ENCODE data around the gene EXD3.

EXD3 gene

DNA sequence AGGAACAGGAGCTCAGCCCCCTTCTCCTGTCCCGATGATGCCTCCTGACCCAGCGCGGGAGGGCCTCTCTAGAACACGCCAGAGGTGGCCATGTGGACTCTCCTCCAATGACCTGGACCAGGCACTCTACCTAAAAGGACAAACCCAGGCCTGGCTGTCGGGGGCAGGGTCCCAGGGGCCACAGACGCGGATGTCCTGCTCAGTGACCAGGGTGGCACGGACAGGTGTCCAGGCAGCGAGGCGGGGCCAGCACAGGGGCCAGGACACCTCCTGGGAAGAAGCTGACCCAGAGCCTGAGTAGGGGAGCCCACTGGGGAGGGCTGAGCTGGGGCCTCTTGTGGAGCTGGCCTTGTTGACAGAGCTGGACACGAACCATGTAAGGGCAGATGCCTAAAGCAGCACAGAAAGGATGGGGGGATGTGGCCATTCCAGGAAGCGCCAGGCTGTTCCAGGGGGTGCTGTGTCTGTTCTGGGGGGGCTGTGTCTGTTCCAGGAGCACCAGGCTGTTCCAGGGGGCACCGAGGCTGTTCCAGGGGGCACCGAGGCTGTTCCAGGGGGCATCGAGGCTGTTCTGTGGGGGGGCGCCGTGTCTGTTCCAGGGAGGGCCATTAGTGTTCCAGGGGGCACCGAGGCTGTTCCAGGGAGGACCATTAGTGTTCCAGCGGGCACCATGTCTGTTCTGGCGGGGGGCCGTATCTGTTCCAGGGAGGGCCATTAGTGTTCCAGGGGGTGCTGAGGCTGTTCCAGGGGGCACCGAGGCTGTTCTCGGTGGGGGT, 30.5 kb downstream of the EXD3 start:
- H3K27ac ChIP-seq = no peak overlapping the region
- H3K9me3 ChIP-seq (ENCODE audit: severe bottlenecking) = no peaks in the 10 kb centered on the region
- no peaks in the 10 kb centered on the region for H3K36me3 ChIP-seq
- no peak for DNase-seq
- TF ChIP-seq, protein P1, sequence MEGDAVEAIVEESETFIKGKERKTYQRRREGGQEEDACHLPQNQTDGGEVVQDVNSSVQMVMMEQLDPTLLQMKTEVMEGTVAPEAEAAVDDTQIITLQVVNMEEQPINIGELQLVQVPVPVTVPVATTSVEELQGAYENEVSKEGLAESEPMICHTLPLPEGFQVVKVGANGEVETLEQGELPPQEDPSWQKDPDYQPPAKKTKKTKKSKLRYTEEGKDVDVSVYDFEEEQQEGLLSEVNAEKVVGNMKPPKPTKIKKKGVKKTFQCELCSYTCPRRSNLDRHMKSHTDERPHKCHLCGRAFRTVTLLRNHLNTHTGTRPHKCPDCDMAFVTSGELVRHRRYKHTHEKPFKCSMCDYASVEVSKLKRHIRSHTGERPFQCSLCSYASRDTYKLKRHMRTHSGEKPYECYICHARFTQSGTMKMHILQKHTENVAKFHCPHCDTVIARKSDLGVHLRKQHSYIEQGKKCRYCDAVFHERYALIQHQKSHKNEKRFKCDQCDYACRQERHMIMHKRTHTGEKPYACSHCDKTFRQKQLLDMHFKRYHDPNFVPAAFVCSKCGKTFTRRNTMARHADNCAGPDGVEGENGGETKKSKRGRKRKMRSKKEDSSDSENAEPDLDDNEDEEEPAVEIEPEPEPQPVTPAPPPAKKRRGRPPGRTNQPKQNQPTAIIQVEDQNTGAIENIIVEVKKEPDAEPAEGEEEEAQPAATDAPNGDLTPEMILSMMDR (IDR thresholded peaks at IDR 0.05; ENCODE audit: low read depth, low read length) = no peak
- no peaks in the 10 kb centered on the region for H3K27me3 ChIP-seq (ENCODE audit: insufficient read depth, low read depth, severe bottlenecking)
- H3K4me3 ChIP-seq (ENCODE audit: low read depth, low read length) = no peak overlapping the region

DNA sequence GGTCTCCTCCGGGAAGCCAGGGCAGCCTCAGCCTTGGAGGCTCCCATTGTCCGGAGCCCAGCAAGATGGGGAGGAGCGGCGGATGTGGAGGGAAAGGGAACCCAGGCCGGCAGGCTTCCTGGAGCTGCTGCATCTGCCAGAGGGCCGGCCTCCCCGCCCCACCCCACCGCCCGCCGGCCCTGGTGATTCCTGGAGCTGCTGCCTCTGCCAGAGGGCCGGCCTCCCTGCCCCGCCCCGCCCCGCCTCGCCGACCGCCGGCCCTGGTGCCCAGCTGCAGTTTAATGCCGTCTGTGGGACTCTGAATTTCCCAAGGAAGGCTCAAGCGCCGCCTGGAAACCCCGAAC, 31.6 kb downstream of the EXD3 start:
- TF ChIP-seq, protein P1 (IDR thresholded peaks at IDR 0.05; ENCODE audit: low read depth, low read length) = no peak
- H3K27ac ChIP-seq = no peak overlapping the region
- no peak for DNase-seq
- H3K27me3 ChIP-seq (ENCODE audit: insufficient read depth, low read depth, severe bottlenecking) = no peaks in the 10 kb centered on the region
- H3K9me3 ChIP-seq (ENCODE audit: severe bottlenecking) = no peaks in the 10 kb centered on the region
- H3K36me3 ChIP-seq = no peaks in the 10 kb centered on the region
- no peak overlapping the region for H3K4me3 ChIP-seq (ENCODE audit: low read depth, low read length)

DNA sequence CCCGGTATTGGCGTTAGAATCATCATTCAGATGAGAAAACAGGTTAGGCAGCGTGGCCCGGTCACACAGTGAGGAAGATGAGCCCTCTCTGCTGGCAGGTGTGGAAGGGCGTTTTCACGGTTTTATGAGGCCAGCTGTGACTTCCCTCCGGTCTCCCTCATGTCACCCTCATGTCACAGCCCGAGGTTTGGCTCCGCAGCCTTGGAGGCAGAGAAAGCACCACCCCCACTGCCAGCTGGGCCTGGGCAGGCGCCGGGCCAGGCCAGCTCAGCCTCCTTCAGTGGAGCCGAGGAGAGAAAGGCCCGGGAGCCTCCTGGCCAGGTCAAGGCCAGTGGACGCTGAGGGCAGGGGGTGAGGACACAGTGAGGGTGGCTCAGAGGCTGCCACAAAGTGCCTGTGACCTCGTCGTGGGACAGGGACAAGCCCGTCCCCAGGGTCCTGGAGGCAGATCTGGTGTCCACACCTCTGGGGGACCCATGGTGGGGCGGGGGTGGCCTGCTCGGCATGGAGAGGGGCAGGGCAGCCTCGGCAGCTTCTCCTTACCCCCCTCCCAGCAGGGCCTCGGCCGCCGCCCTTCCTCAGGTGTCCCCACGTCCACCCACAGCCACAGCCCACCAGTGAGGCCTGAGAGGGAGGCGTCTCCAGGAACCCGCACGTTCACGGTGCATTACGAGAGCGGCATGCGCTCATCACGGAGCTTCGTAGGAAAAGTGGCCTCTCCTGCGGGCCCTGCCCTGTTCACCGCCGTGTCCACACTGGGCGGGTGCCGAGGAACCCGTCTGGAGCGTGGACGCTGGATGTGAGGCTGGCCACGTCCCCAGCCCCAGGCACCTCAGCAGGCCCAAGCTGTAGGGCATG, 32.2 kb downstream of the EXD3 start:
- Histone ChIP-seq H3K36me3 (no peaks in the 10 kb centered on the region), H3K27ac (no peak overlapping the region), H3K9me3 (ENCODE audit: severe bottlenecking) (no peaks in the 10 kb centered on the region), H3K27me3 (ENCODE audit: insufficient read depth, low read depth, severe bottlenecking) (no peaks in the 10 kb centered on the region), H3K4me3 (ENCODE audit: low read depth, low read length) (no peak overlapping the region)
- peak; percentile 26 for DNase-seq
- TF ChIP-seq, protein P1 (IDR thresholded peaks at IDR 0.05; ENCODE audit: low read depth, low read length) = no peak

DNA sequence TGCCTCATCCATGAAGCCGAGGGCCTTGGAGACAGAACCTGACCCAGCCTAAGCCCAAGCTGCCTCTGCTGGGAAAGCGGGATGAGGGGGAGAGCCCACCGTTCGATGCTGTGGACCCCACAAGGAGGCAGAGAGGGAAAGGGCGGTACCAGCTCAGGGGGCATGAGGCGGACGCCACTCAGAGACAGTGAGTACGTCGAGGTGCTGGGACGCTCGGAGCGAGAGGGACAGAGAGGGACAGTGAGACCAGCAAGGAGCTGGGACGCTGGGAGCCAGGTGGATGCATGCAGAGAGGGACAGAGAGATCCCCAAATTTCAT, 33.6 kb downstream of the EXD3 start:
- no peak overlapping the region for H3K27ac ChIP-seq
- TF ChIP-seq, protein P1 (IDR thresholded peaks at IDR 0.05; ENCODE audit: low read depth, low read length) = no peak
- H3K36me3 ChIP-seq = no peaks in the 10 kb centered on the region
- no peaks in the 10 kb centered on the region for H3K9me3 ChIP-seq (ENCODE audit: severe bottlenecking)
- no peaks in the 10 kb centered on the region for H3K27me3 ChIP-seq (ENCODE audit: insufficient read depth, low read depth, severe bottlenecking)
- no peak overlapping the region for H3K4me3 ChIP-seq (ENCODE audit: low read depth, low read length)
- DNase-seq = no peak

DNA sequence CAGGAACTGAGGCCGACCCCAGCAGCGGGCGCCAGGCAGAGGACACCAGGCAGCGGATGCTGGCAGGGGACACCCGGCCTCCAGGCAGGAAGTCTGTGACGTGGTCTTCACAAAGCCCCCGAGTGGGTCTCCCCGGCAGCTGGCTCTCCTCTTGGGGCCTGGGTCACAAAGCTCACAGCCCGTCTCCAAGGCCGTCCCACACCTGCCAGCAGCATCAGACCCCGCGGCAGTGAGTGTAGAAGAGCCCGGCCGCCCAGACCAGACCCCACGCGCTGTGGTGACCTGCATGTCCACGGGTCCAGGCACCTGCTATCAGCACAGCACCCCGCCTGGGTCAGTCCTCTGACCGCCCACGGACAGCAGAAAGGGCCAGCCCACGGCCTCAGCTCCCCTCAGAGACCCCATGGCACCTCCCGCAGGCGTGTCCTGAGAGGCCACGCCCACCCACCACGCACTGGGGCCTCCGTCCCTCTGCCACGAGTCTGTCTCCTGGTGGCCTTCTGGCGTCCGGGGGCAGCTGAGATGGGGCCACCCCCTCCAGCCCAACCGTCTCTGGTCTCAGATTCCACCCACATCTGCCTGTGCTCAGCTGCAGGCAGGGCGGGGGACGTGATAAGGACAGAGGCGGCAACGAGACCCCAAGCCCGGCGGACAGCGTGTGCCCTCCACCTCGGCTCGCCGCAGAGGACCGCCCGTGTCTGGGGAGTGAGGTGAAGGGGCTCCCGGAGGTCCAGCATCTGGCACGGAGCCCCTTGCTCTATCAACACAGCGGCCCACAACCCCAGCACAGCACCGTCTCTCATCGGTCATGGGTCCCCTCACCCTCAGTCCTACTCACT, 34.2 kb downstream of the EXD3 start:
- no peak overlapping the region for H3K4me3 ChIP-seq (ENCODE audit: low read depth, low read length)
- TF ChIP-seq, protein P1 (IDR thresholded peaks at IDR 0.05; ENCODE audit: low read depth, low read length) = no peak
- H3K9me3 ChIP-seq (ENCODE audit: severe bottlenecking) = no peaks in the 10 kb centered on the region

More for the DNA sequence above, 34.2 kb downstream of the EXD3 start:
- DNase-seq = no peak
- no peaks in the 10 kb centered on the region for H3K27me3 ChIP-seq (ENCODE audit: insufficient read depth, low read depth, severe bottlenecking)
- no peak overlapping the region for H3K27ac ChIP-seq
- no peaks in the 10 kb centered on the region for H3K36me3 ChIP-seq

All from WERI-Rb-1 (cell line).